Suppressor macrophage treated with lipopolysaccharide for 1 hour (primary cell): ENCODE results near the gene FAM25C.
"Not testable (repeated sequence)": the region's sequence is repeated elsewhere in the genome, so short reads cannot be mapped to it uniquely, and the experiment has no call there.

Experiments used
- DNase-seq, 3 donors: peaks; one replicate each; pipeline ENCODE4 v3.0.0-alpha.2; 2020 to 2022

The FAM25C gene

GRCh38 chr10:47999691-48000090, at the start of gene FAM25C:
Gene FAM25C (minus strand): TSS chr10:47999791. CDS start chr10:47999765, 26 bp downstream.
- not testable (repeated sequence) for DNase-seq

- not testable (repeated sequence) for DNase-seq
These were observed 45.0 kb upstream of the FAM25C start for GRCh38 chr10:48044557-48044956.

- DNase-seq = not testable (repeated sequence)
These were observed 31.8 kb upstream of the FAM25C start for GRCh38 chr10:48031390-48031789.

- not testable (repeated sequence) for DNase-seq
These were observed 2.7 kb upstream of the FAM25C start for GRCh38 chr10:48002306-48002705.

GRCh38 chr10:47994045-47994444, 5.5 kb downstream of the FAM25C start:
- DNase-seq = peak in 1 of 3 donors; percentile 3

GRCh38 chr10:47992560-47992959, 7.0 kb downstream of the FAM25C start:
- DNase-seq = not testable (repeated sequence)

- not testable (repeated sequence) for DNase-seq
These were observed 7.9 kb downstream of the FAM25C start for GRCh38 chr10:47991706-47992105.

GRCh38 chr10:47990097-47990496, 9.5 kb downstream of the FAM25C start:
- not testable (repeated sequence) for DNase-seq

- DNase-seq = not testable (repeated sequence)
These were observed 10.0 kb downstream of the FAM25C start for GRCh38 chr10:47989542-47989950.

- DNase-seq = peak in 1 of 3 donors; percentile 33
These were observed 10.7 kb downstream of the FAM25C start for GRCh38 chr10:47988718-47989541.

GRCh38 chr10:47987952-47988351, 11.6 kb downstream of the FAM25C start:
- not testable (repeated sequence) for DNase-seq

GRCh38 chr10:47986413-47987230, 13.0 kb downstream of the FAM25C start:
- not testable (repeated sequence) for DNase-seq

- not testable (repeated sequence) for DNase-seq
These were observed 24.2 kb downstream of the FAM25C start for GRCh38 chr10:47975409-47975808.

GRCh38 chr10:47973131-47973530, 26.5 kb downstream of the FAM25C start:
- not testable (repeated sequence) for DNase-seq

GRCh38 chr10:47972077-47972476, 27.5 kb downstream of the FAM25C start:
- not testable (repeated sequence) for DNase-seq

GRCh38 chr10:47971598-47971997, 28.0 kb downstream of the FAM25C start:
- not testable (repeated sequence) for DNase-seq

- DNase-seq = not testable (repeated sequence)
These were observed 29.5 kb downstream of the FAM25C start for GRCh38 chr10:47970047-47970446.

GRCh38 chr10:47968988-47969387, 30.6 kb downstream of the FAM25C start:
- not testable (repeated sequence) for DNase-seq

GRCh38 chr10:47964280-47965063, 35.1 kb downstream of the FAM25C start:
- DNase-seq = not testable (repeated sequence)

GRCh38 chr10:47962785-47963184, 36.8 kb downstream of the FAM25C start:
- not testable (repeated sequence) for DNase-seq

- not testable (repeated sequence) for DNase-seq
These were observed 38.9 kb downstream of the FAM25C start for GRCh38 chr10:47960699-47961098.

GRCh38 chr10:47959677-47960076, 39.9 kb downstream of the FAM25C start:
- DNase-seq = not testable (repeated sequence)

GRCh38 chr10:47957158-47957557, 42.4 kb downstream of the FAM25C start:
- not testable (repeated sequence) for DNase-seq
